ENCODE measurements around the gene THNSL1. TPM values are rescaled to one million over a fixed set of nuclear protein-coding genes. Genes with fewer than 3 reads are reported as not detected.

The THNSL1 gene
- total RNA-seq, 1 donor from 2014 or later: 6.5 TPM

Other genes starting within 250 kb of the THNSL1 start
- 7.1 TPM for gene PRTFDC1, start 64.0 kb upstream of the THNSL1 start, total RNA-seq
- gene ENKUR, start 454 bp upstream of the THNSL1 start, total RNA-seq: not detected
- gene GPR158, start 158.4 kb downstream of the THNSL1 start, total RNA-seq: not detected

All from Right ventricle myocardium inferior (tissue), 1 donor.